Kidney epithelial cell (primary cell): ENCODE data around the gene GSPT2. TPM values are rescaled to one million over a fixed set of nuclear protein-coding genes. Genes with fewer than 3 reads are reported as not detected.
"Not testable (repeated sequence)": the region's sequence is repeated elsewhere in the genome, so short reads cannot be mapped to it uniquely, and the experiment has no call there.

Experiments
- DNase-seq: peaks from one replicate; pipeline ENCODE4 v3.0.0-alpha.2; 2010; ENCODE audit warnings: low read depth
- H3K27me3 ChIP-seq: 2 replicates; pipeline ENCODE4 v1.6.0; 2011; ENCODE audit warnings: low read length; ENCODE audit not compliant: control insufficient read depth, insufficient read depth
- H3K36me3 ChIP-seq: 2 replicates; pipeline ENCODE4 v1.5.1; 2011; ENCODE audit warnings: low read length; ENCODE audit not compliant: control insufficient read depth, insufficient read depth
- H3K4me3 ChIP-seq: 2 replicates; pipeline ENCODE4 v1.5.1; 2011; ENCODE audit warnings: low read depth, mild to moderate bottlenecking, control low read depth, low read length
- CTCF ChIP-seq: IDR thresholded peaks from 2 replicates; pipeline ENCODE4 v1.5.1; 2011; ENCODE audit warnings: mild to moderate bottlenecking, moderate library complexity, low read length, control low read depth, inconsistent platforms; ENCODE audit not compliant: insufficient read depth, poor library complexity, severe bottlenecking
- total RNA-seq: library from RNA; depleted of rRNA; stranded (reverse); fragments of >200 nt; gene quantifications from 2 replicates; pipeline ENCODE4 v1.2.3, GENCODE V29; 2015

GSPT2 gene
- 6.6 and 9.9 TPM in 2 replicates for total RNA-seq

- H3K4me3 ChIP-seq, result peak within 1 kb of the TSS; percentile 51
- H3K27me3 ChIP-seq, result no peaks in the 10 kb centered on the region
- peak; percentile 2 for DNase-seq
- no peaks in the 10 kb centered on the region for H3K36me3 ChIP-seq
- no peak for TF ChIP-seq CTCF
Measured at GRCh38 chrX:51743179-51743957, at the start of gene GSPT2. Gene GSPT2 (plus strand): TSS chrX:51743442. CDS start chrX:51743627, 185 bp downstream.

GRCh38 chrX:51694254-51694653 lies 49.0 kb upstream of the GSPT2 start:
- Histone ChIP-seq H3K36me3 (no peaks in the 10 kb centered on the region), H3K27me3 (no peaks in the 10 kb centered on the region), H3K4me3 (no peak overlapping the region)
- no peak for DNase-seq
- no peak for TF ChIP-seq CTCF

GRCh38 chrX:51697397-51697796 lies 45.8 kb upstream of the GSPT2 start:
- Histone ChIP-seq H3K27me3 (no peaks in the 10 kb centered on the region), H3K4me3 (no peak overlapping the region), H3K36me3 (no peaks in the 10 kb centered on the region)
- no peak for DNase-seq
- TF ChIP-seq CTCF, result no peak

GRCh38 chrX:51710277-51711164 lies 32.7 kb upstream of the GSPT2 start, which contains the start of gene CENPVL1:
Gene CENPVL1 (plus strand): TSS chrX:51710512. CDS start chrX:51710512, 0 bp downstream.
- not testable (repeated sequence) for H3K36me3 ChIP-seq, DNase-seq, H3K27me3 ChIP-seq

GRCh38 chrX:51712943-51713647 lies 30.1 kb upstream of the GSPT2 start:
- H3K36me3 ChIP-seq, H3K4me3 ChIP-seq, DNase-seq, H3K27me3 ChIP-seq: not testable (repeated sequence)

More at GRCh38 chrX:51710277-51711164, 32.7 kb upstream of the GSPT2 start, which contains the start of gene CENPVL1:
- H3K4me3 ChIP-seq, result not testable (repeated sequence)

- no peak for DNase-seq
- no peak overlapping the region for H3K4me3 ChIP-seq
- H3K36me3 ChIP-seq, result no peaks in the 10 kb centered on the region
- no peaks in the 10 kb centered on the region for H3K27me3 ChIP-seq
- TF ChIP-seq CTCF, result no peak
Measured at GRCh38 chrX:51728202-51728601, 15.0 kb upstream of the GSPT2 start.
